DOHH2 (cell line): ENCODE results near the gene TUBB4B.

Experiments used
- H3F3A ChIP-seq: fragments of 200-600 bp; sonication (generic), shearing (Covaris generic); 2 replicates; pipeline ENCODE4 v1.6.0; 2016; ENCODE audit warnings: antibody characterized with exemption, mild to moderate bottlenecking; ENCODE audit not compliant: control insufficient read depth, insufficient read depth
- H3K27ac ChIP-seq: fragments of 200-600 bp; sonication (generic); 2 replicates; pipeline ENCODE4 v1.5.1; 2014; ENCODE audit warnings: low read depth, mild to moderate bottlenecking, low read length, moderate library complexity
- H3K27me3 ChIP-seq: fragments of 200-600 bp; sonication (generic); 2 replicates; pipeline ENCODE4 v1.6.1; 2014; ENCODE audit warnings: mild to moderate bottlenecking, low read length, mixed read lengths; ENCODE audit not compliant: control insufficient read depth
- H3K36me3 ChIP-seq: fragments of 200-600 bp; sonication (generic); 2 replicates; pipeline ENCODE4 v1.6.1; 2014; ENCODE audit warnings: mild to moderate bottlenecking, low read length, moderate library complexity, mixed read lengths; ENCODE audit not compliant: control insufficient read depth
- H3K4me1 ChIP-seq: fragments of 200-600 bp; sonication (generic); 2 replicates; pipeline ENCODE4 v1.6.1; 2014; ENCODE audit warnings: mild to moderate bottlenecking, low read length, mixed read lengths; ENCODE audit not compliant: control insufficient read depth
- H3K4me2 ChIP-seq: fragments of 200-600 bp; sonication (generic); 2 replicates; pipeline ENCODE4 v1.6.0; 2014; ENCODE audit warnings: mild to moderate bottlenecking, low read length, moderate library complexity
- H3K4me3 ChIP-seq: fragments of 200-600 bp; sonication (generic); 2 replicates; pipeline ENCODE4 v1.5.1; 2014; ENCODE audit warnings: mild to moderate bottlenecking, low read length, mixed read lengths
- H3K79me2 ChIP-seq: fragments of 200-600 bp; sonication (generic); 2 replicates; pipeline ENCODE4 v1.6.1; 2014; ENCODE audit warnings: mild to moderate bottlenecking, low read length, mixed read lengths; ENCODE audit not compliant: control insufficient read depth
- H3K9me2 ChIP-seq: fragments of 200-600 bp; sonication (generic); replicated peaks from 2 replicates; pipeline ENCODE4 v1.6.1; 2014; ENCODE audit warnings: mild to moderate bottlenecking, low read length, mixed read lengths; ENCODE audit not compliant: control insufficient read depth
- H3K9me3 ChIP-seq: fragments of 200-600 bp; sonication (generic); 2 replicates; pipeline ENCODE4 v1.6.1; 2014; ENCODE audit warnings: antibody characterized with exemption, low read length, mixed read lengths; ENCODE audit not compliant: control insufficient read depth, insufficient read depth
- H4K20me1 ChIP-seq: fragments of 200-600 bp; sonication (generic); 2 replicates; pipeline ENCODE4 v1.6.0; 2014; ENCODE audit warnings: low read depth, mild to moderate bottlenecking, antibody characterized with exemption, low read length, moderate library complexity; ENCODE audit not compliant: control insufficient read depth, insufficient read depth
- EZH2phosphoT487 ChIP-seq: fragments of 200-600 bp; sonication (generic); IDR thresholded peaks from 2 replicates; pipeline ENCODE4 v1.6.1; 2017; ENCODE audit warnings: borderline replicate concordance, mild to moderate bottlenecking, antibody characterized with exemption, low read length, moderate library complexity, mixed read lengths
- TF ChIP-seq, protein P1 (sequence below): fragments of 200-600 bp; sonication (generic); IDR thresholded peaks from one replicate; pipeline ENCODE4 v1.5.1; 2014; ENCODE audit warnings: antibody characterized with exemption, mild to moderate bottlenecking, low read depth, low read length; ENCODE audit not compliant: poor library complexity, severe bottlenecking

Gene TUBB4B

DNA sequence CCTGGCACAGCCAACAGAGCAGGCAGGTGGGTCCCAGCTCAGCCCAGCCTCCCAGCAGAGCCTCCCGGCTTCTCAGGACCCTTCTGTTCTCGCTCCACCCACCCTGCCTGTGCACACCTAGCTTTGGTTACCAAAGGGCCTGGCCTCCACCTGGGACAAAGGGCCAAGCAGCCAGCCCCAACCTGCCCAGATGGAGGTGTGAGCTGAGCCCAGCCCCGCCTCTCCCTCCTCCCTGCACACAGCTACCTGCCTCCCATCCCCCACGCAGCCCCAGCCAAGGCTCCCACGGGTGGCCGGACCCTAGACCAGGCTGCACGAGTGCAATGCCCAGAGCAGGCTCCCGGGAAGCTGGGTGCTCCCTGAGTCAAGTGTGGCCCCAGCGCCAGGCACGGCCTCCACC, 46.2 kb upstream of the TUBB4B start:
- Histone ChIP-seq H3K36me3 (peaks cover 23% of the 10 kb centered on the region), H3K4me1 (peaks cover 27% of the 10 kb centered on the region), H3K9me2 (no peaks in the 10 kb centered on the region), H3K27me3 (no peaks in the 10 kb centered on the region), H3K4me2 (no peak overlapping the region), H3K4me3 (no peak overlapping the region), H3K79me2 (peaks cover 31% of the 10 kb centered on the region), H3K9me3 (no peaks in the 10 kb centered on the region), H4K20me1 (peaks cover 3% of the 10 kb centered on the region; the same call in 1 of the 2 replicates), H3K27ac (no peak overlapping the region), H3F3A (no peaks in the 10 kb centered on the region)
- TF ChIP-seq EZH2phosphoT487: no peak
- TF ChIP-seq, protein P1, sequence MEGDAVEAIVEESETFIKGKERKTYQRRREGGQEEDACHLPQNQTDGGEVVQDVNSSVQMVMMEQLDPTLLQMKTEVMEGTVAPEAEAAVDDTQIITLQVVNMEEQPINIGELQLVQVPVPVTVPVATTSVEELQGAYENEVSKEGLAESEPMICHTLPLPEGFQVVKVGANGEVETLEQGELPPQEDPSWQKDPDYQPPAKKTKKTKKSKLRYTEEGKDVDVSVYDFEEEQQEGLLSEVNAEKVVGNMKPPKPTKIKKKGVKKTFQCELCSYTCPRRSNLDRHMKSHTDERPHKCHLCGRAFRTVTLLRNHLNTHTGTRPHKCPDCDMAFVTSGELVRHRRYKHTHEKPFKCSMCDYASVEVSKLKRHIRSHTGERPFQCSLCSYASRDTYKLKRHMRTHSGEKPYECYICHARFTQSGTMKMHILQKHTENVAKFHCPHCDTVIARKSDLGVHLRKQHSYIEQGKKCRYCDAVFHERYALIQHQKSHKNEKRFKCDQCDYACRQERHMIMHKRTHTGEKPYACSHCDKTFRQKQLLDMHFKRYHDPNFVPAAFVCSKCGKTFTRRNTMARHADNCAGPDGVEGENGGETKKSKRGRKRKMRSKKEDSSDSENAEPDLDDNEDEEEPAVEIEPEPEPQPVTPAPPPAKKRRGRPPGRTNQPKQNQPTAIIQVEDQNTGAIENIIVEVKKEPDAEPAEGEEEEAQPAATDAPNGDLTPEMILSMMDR: no peak

GRCh38 chr9:137195525-137196220, 45.4 kb upstream of the TUBB4B start:
- no peaks in the 10 kb centered on the region for H3K9me3 ChIP-seq
- H3K4me1 ChIP-seq: peaks cover 20% of the 10 kb centered on the region
- H3K36me3 ChIP-seq: peaks cover 15% of the 10 kb centered on the region
- no peak for TF ChIP-seq EZH2phosphoT487
- TF ChIP-seq, protein P1: no peak
- H3K4me3 ChIP-seq: no peak overlapping the region
- no peak overlapping the region for H3K4me2 ChIP-seq
- peaks cover 24% of the 10 kb centered on the region for H3K79me2 ChIP-seq
- no peaks in the 10 kb centered on the region for H3K27me3 ChIP-seq
- no peak overlapping the region for H3K27ac ChIP-seq
- H3F3A ChIP-seq: no peaks in the 10 kb centered on the region
- peaks cover 3% of the 10 kb centered on the region; the same call in 1 of the 2 replicates for H4K20me1 ChIP-seq
- no peaks in the 10 kb centered on the region for H3K9me2 ChIP-seq

GRCh38 chr9:137198051-137198901, 42.8 kb upstream of the TUBB4B start:
- Histone ChIP-seq H3K36me3 (no peaks in the 10 kb centered on the region), H4K20me1 (peaks cover 3% of the 10 kb centered on the region; the same call in 1 of the 2 replicates), H3K9me3 (no peaks in the 10 kb centered on the region), H3F3A (peaks cover 6% of the 10 kb centered on the region), H3K27ac (no peak overlapping the region), H3K79me2 (peaks cover 45% of the 10 kb centered on the region), H3K27me3 (no peaks in the 10 kb centered on the region), H3K4me3 (no peak overlapping the region), H3K4me1 (peaks cover 43% of the 10 kb centered on the region), H3K4me2 (peak overlapping the region; percentile 40), H3K9me2 (no peaks in the 10 kb centered on the region)
- TF ChIP-seq EZH2phosphoT487: no peak
- TF ChIP-seq, protein P1: no peak
